Measurements from ENCODE around the gene KCNG2. TPM values are rescaled to one million over a fixed set of nuclear protein-coding genes. Genes with fewer than 3 reads are reported as not detected.

Gene KCNG2
- total and polyA plus RNA-seq, 2 experiments from 2014 or later = not detected

DNA sequence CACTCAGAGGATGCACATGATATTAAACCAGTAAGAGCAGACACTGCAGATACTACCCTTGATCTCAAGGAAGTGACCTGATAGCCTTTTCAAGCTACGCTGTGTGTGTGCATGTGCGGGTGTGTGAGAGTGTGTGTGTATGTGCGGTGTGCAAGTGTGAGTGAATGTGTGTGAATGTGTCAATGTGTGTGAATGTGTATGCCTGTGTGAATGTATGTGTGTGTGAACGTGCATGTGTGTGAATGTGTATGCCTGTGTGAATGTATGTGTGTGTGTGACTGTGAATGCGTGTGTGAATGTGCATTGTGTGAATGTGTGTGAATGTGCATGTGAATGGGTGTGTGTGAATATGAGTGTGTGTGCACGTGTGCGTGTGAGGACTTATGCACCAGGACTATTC lies 53.8 kb downstream of the KCNG2 start:
- Histone ChIP-seq H3K27ac (no peak overlapping the region), H2AFZ (no peak overlapping the region), H3K4me2 (no peak overlapping the region), H3K9me2 (replicated peaks; ENCODE audit: insufficient read depth) (no peaks in the 10 kb centered on the region), H4K20me1 (ENCODE audit: insufficient read depth, poor library complexity, severe bottlenecking) (no peaks in the 10 kb centered on the region), H3K4me3 (no peak overlapping the region), H3K27me3 (no peaks in the 10 kb centered on the region), H3K36me3 (replicated peaks; ENCODE audit: insufficient read depth, low read depth) (no peaks in the 10 kb centered on the region), H3K79me2 (no peaks in the 10 kb centered on the region), H3K9me3 (ENCODE audit: low read depth) (no peaks in the 10 kb centered on the region), H3K4me1 (ENCODE audit: insufficient read depth) (peaks cover 2% of the 10 kb centered on the region)
- TF ChIP-seq, protein P1, sequence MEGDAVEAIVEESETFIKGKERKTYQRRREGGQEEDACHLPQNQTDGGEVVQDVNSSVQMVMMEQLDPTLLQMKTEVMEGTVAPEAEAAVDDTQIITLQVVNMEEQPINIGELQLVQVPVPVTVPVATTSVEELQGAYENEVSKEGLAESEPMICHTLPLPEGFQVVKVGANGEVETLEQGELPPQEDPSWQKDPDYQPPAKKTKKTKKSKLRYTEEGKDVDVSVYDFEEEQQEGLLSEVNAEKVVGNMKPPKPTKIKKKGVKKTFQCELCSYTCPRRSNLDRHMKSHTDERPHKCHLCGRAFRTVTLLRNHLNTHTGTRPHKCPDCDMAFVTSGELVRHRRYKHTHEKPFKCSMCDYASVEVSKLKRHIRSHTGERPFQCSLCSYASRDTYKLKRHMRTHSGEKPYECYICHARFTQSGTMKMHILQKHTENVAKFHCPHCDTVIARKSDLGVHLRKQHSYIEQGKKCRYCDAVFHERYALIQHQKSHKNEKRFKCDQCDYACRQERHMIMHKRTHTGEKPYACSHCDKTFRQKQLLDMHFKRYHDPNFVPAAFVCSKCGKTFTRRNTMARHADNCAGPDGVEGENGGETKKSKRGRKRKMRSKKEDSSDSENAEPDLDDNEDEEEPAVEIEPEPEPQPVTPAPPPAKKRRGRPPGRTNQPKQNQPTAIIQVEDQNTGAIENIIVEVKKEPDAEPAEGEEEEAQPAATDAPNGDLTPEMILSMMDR (IDR thresholded peaks at IDR 0.05; ENCODE audit: poor library complexity) = no peak
- TF ChIP-seq EZH2 (IDR thresholded peaks at IDR 0.05; ENCODE audit: borderline replicate concordance) (no peak), EZH2phosphoT487 (IDR thresholded peaks at IDR 0.05; ENCODE audit: low read depth, severe bottlenecking, unreplicated experiment) (no peak)
- WGBS (ENCODE audit: low lambda C conversion rate, missing lambda C conversion rate) = 91% methylated on average over 7 of the region's 7 CpGs
- no peak for DNase-seq (ENCODE audit: low spot score)

DNA sequence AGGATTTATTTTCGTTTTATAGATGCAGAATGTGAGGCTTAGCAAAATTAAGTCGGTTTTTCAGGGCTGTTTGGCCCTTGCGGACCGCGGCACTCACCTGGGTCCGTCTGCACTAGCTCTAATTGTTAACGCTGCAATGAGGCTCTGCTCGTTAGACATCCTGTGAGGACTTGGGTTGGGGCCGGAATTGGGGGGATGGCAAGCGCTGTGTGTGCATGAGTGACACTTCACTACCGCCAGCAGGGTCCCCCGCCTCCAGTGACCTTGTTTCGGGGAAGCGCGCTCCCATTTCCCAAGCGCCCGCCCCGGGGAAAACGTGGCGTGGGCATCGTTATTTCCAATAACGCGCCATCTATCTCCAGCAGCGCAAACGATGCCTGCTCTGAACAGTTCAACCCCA lies 54.2 kb downstream of the KCNG2 start:
- no peaks in the 10 kb centered on the region for H3K9me3 ChIP-seq (ENCODE audit: low read depth)
- no peak for DNase-seq (ENCODE audit: low spot score)
- no peak overlapping the region for H3K4me3 ChIP-seq
- H3K27ac ChIP-seq = no peak overlapping the region
- H3K9me2 ChIP-seq (replicated peaks; ENCODE audit: insufficient read depth) = no peaks in the 10 kb centered on the region
- no peaks in the 10 kb centered on the region for H4K20me1 ChIP-seq (ENCODE audit: insufficient read depth, poor library complexity, severe bottlenecking)
- no peaks in the 10 kb centered on the region for H3K36me3 ChIP-seq (replicated peaks; ENCODE audit: insufficient read depth, low read depth)
- 89% methylated on average over 24 of the region's 25 CpGs for WGBS (ENCODE audit: low lambda C conversion rate, missing lambda C conversion rate)
- H3K27me3 ChIP-seq = no peaks in the 10 kb centered on the region
- no peak overlapping the region for H3K4me2 ChIP-seq
- no peak overlapping the region for H2AFZ ChIP-seq
- peaks cover 6% of the 10 kb centered on the region for H3K4me1 ChIP-seq (ENCODE audit: insufficient read depth)
- no peaks in the 10 kb centered on the region for H3K79me2 ChIP-seq
- TF ChIP-seq EZH2phosphoT487 (IDR thresholded peaks at IDR 0.05; ENCODE audit: low read depth, severe bottlenecking, unreplicated experiment) (no peak), EZH2 (IDR thresholded peaks at IDR 0.05; ENCODE audit: borderline replicate concordance) (no peak)
- TF ChIP-seq, protein P1 (IDR thresholded peaks at IDR 0.05; ENCODE audit: poor library complexity) = no peak

DNA sequence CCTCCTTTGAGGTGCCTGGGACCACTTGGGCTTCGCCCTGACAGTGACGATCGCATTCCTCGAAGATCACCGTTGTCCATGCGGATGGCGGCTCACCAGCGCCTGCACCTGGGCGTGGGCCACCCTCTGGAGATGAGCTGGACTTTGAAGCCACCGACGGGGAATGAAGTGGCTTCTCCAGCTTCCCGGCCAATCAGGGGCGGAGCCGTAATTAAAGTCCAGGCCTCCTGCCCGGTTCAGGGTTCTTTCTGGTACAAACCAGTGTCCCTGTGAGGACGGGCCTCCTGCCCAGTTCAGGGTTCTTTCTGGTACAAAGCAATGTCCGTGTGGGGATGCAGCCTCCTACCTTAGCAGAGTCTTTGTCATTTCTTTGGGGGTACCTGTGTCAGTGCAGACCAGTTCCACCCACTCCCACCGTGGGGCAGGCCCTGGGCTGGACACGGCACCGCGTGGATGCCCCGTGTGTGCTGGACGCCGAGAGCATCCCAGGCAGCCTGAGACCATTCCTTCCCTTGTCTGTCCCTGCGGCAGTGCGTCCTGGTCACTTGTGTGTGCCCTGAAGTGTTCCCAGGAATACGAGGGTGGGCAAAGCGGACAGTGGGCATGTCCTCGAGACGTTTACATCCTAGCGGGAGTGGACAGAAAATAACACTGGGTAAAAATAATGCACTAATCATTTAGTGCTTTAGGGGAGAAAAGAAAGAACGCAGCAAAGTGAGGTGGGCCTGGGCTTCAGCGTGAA lies 55.0 kb downstream of the KCNG2 start:
- no peaks in the 10 kb centered on the region for H3K27me3 ChIP-seq
- H3K27ac ChIP-seq = no peak overlapping the region
- TF ChIP-seq EZH2 (IDR thresholded peaks at IDR 0.05; ENCODE audit: borderline replicate concordance) (no peak), EZH2phosphoT487 (IDR thresholded peaks at IDR 0.05; ENCODE audit: low read depth, severe bottlenecking, unreplicated experiment) (no peak)
- TF ChIP-seq, protein P1 (IDR thresholded peaks at IDR 0.05; ENCODE audit: poor library complexity) = no peak
- no peak overlapping the region for H2AFZ ChIP-seq
- no peaks in the 10 kb centered on the region for H3K79me2 ChIP-seq
- no peak overlapping the region for H3K4me2 ChIP-seq
- no peak for DNase-seq (ENCODE audit: low spot score)
- no peaks in the 10 kb centered on the region for H3K36me3 ChIP-seq (replicated peaks; ENCODE audit: insufficient read depth, low read depth)
- peaks cover 6% of the 10 kb centered on the region for H3K4me1 ChIP-seq (ENCODE audit: insufficient read depth)
- H3K9me3 ChIP-seq (ENCODE audit: low read depth) = no peaks in the 10 kb centered on the region
- no peaks in the 10 kb centered on the region for H4K20me1 ChIP-seq (ENCODE audit: insufficient read depth, poor library complexity, severe bottlenecking)
- H3K9me2 ChIP-seq (replicated peaks; ENCODE audit: insufficient read depth) = no peaks in the 10 kb centered on the region
- H3K4me3 ChIP-seq = no peak overlapping the region
- 89% methylated on average over 33 of the region's 33 CpGs for WGBS (ENCODE audit: low lambda C conversion rate, missing lambda C conversion rate)
